T-helper 2 cell treated with Interferon-gamma antibody and Interleukin-4, amounts not matched to agents 100 ng/mL and 5 ng/mL, for 36 hours (primary cell): ENCODE results near the gene STK32C. TPM values are rescaled to one million over a fixed set of nuclear protein-coding genes. Genes with fewer than 3 reads are reported as not detected.

Experiments
- intact Hi-C: fragments of 100-400 bp; cut with micrococcal nuclease; formaldehyde crosslinking; loops from one replicate; pipeline ENCODE4 v1.15.1; 2023
- total RNA-seq: library from RNA; stranded (reverse); gene quantifications from 2 replicates; pipeline ENCODE4 v1.2.3, GENCODE V29; 2022

Gene STK32C
- total RNA-seq, 1 donor from 2014 or later, result 10.6 TPM

GRCh38 chr10:132160834-132161622, 146.7 kb downstream of the STK32C start:
- intact Hi-C loops, result loop anchor here (5.0 kb wide), 1 partner anchor 1146 kb away; the partner anchor contains the start of genes TUBGCP2 and ZNF511

GRCh38 chr10:132160231-132160630, 147.5 kb downstream of the STK32C start:
- intact Hi-C loops, result loop anchor here (5.0 kb wide), 1 partner anchor 1147 kb away; the partner anchor contains the start of genes TUBGCP2 and ZNF511

GRCh38 chr10:132159302-132160230, 148.2 kb downstream of the STK32C start:
- intact Hi-C loops, result loop anchor here (1.0 to 10.0 kb wide), 4 partner anchors 172 to 1148 kb away; partner anchors contain the start of genes BNIP3, PPP2R2D, TUBGCP2 and ZNF511

GRCh38 chr10:132158823-132159222, 148.9 kb downstream of the STK32C start:
- intact Hi-C loops, result loop anchor here (1.0 to 10.0 kb wide), 5 partner anchors 27 to 257 kb away; partner anchors contain the start of genes BNIP3, DPYSL4 and PPP2R2D

GRCh38 chr10:132158122-132158741, 149.5 kb downstream of the STK32C start:
- intact Hi-C loops, result loop anchor here (1.0 to 10.0 kb wide), 4 partner anchors 28 to 256 kb away; partner anchors contain the start of genes BNIP3, DPYSL4 and PPP2R2D

Other genes with a start within 250 kb of the STK32C start
- gene JAKMIP3, start 242.0 kb downstream of the STK32C start, total RNA-seq, result 1.0 and 1.3 TPM in 2 replicates
- 11.1 and 11.8 TPM in 2 replicates for gene DPYSL4, start 121.0 kb downstream of the STK32C start, total RNA-seq
- 5.4 and 6.3 TPM in 2 replicates for gene LRRC27, start 24.2 kb upstream of the STK32C start, total RNA-seq
- gene PWWP2B, start 89.2 kb upstream of the STK32C start, total RNA-seq, result 5.4 and 5.9 TPM in 2 replicates
- gene INPP5A, start 229.8 kb upstream of the STK32C start, total RNA-seq, result 10.4 and 11.6 TPM in 2 replicates